WI38 (cell line): ENCODE data around the gene VPS54.
A peak's percentile ranks its signal among the peaks of the same experiment; 100 is the strongest.

Experiments
- H3K4me3 ChIP-seq: 2 replicates; pipeline ENCODE4 v1.5.1; 2011; ENCODE audit warnings: low read depth, mild to moderate bottlenecking, control low read depth, low read length
- TF ChIP-seq, protein P1 (sequence below): IDR thresholded peaks from 2 replicates; pipeline ENCODE4 v1.5.1; 2012; ENCODE audit warnings: low read depth, mild to moderate bottlenecking, control low read depth, low read length

VPS54 gene

DNA sequence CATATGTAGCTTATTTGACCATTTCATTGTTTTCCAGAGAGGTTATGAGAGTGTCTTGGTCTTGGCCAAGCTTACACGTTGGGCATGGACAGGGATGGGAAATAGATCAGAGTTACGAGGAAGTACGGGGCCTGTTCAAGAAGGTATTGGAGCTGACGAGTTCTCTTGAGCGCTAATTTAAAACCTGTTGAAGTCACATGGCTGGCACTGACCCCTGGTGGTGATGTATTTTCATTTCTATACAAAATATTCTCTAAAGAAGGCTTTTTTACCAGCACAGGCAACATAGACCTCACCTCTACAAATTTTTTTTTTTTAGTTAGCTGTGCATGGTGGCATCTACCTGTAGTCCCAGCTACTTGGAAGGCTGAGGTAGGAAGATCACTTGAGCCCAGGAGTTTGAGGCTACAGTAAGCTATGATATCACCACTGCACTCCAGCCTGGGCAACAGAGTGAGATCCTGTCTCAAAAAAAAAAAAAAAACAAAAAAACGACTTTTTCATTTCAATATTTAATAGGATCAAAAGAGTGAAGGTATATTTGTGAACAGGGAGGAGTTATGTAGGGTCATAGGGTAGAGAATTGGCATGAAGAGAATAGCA is 157.9 kb downstream of the VPS54 start:
- TF ChIP-seq, protein P1, sequence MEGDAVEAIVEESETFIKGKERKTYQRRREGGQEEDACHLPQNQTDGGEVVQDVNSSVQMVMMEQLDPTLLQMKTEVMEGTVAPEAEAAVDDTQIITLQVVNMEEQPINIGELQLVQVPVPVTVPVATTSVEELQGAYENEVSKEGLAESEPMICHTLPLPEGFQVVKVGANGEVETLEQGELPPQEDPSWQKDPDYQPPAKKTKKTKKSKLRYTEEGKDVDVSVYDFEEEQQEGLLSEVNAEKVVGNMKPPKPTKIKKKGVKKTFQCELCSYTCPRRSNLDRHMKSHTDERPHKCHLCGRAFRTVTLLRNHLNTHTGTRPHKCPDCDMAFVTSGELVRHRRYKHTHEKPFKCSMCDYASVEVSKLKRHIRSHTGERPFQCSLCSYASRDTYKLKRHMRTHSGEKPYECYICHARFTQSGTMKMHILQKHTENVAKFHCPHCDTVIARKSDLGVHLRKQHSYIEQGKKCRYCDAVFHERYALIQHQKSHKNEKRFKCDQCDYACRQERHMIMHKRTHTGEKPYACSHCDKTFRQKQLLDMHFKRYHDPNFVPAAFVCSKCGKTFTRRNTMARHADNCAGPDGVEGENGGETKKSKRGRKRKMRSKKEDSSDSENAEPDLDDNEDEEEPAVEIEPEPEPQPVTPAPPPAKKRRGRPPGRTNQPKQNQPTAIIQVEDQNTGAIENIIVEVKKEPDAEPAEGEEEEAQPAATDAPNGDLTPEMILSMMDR = peak; percentile 36; the same call in 1 of the 2 replicates
- H3K4me3 ChIP-seq = no peak overlapping the region

DNA sequence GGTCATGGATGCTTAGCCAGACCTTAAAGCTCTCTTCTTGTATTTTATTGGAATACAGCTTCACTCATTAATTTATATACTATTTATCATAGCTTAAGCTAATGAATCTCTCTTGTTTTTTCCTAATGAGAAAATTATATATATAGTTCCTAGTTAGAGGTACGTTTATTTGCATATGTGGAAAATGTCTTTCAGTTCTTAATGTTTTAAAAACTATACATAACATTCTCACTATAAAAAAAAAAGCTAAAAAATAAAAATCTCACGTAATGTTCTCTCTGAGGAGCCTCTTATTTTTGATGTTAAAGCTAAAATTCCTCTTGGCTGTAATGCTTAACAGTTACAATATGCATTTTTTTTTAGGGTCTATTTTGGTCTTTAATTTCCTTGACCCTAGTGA is 160.9 kb downstream of the VPS54 start:
- H3K4me3 ChIP-seq = no peak overlapping the region
- TF ChIP-seq, protein P1 = no peak

DNA sequence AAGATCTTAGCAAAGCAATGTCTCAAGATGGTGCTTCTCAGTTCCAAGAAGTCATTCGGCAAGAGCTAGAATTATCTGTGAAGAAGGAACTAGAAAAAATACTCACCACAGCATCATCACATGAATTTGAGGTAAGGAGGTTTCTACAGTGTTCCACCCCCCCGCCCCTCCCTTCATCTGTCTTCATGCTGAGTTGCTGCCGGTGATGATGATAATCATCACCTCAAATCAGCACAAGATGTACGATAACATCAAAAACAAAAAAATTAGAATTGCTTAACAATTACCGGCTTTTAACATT is 163.0 kb downstream of the VPS54 start:
- TF ChIP-seq, protein P1 = no peak
- H3K4me3 ChIP-seq = no peak overlapping the region

DNA sequence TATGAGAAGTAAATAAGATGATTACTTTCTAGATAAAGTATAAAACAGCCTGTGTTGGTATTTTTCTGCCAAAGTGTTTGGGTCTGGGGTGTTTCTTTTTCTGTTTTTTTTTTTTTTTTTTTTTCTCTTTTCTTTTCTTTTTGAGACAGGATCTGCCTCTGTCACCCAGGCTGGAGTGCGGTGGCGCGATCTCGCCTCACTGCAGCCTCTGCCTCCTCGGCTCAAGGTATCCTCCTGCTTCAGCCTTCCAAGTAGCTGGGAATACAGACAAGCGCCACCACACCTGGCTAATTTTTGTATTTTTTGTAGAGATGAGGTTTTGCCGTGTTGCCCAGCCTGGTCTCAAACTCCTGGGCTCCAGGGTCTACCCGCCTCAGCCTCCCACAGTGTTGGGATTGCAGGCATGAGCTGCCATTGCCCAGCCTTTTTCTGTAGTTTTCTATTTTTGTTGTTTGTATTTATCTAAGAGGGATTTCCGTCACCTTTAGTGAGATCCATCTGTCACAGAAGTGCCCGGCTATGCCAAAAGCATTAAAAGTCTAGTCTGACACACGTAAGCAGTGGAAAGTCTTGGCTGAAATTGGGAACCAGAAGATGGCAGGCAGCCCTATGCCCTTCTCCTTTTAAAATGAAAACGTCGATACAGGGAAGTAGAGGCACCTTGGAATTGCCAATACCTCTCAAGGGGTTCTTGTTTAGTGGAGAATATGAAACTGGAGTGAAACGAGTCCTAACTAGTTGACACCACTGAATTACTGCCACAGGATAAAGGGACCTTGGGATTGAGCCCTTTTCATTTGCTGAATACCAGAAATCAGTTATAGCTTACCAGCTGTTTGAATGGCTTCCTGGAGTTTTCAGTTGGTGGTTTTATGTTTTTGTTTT is 163.6 kb downstream of the VPS54 start:
- H3K4me3 ChIP-seq = no peak overlapping the region

DNA sequence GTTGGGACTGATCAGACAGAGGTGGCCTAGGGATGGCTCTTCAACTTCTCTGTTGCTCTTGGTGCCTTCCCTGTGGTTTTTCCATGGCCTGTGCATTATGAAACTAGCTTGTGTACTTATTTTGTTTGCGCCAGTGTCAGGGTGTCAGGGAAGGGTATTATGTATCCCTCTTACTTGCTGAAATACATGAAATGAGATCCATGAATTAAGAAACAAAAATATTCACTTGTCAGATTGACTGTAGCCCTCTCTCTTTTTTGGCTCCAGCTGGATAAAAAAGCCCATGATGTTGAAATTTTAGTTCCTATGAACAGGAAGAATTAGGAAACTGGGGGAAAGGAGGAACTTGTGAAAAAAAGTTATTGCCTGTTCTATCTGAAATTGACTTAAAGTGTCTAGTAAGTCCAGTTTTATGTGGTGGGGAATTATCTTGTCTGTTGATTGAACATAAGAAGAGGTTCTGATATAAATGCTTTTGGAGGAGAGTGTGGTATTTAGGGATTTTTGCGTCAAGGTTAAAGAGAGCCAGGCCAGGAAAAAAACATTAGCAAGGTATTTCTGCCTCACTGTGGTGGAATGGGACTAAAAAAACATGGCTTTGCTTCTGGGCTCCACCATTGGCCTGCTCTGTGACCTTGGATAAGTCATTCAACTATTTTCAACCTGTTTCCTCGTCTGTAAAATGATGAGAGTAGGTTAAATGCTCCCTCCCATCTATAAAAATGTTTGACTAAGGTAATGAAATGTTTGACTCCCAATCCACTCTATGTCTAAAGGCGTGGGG is 165.5 kb downstream of the VPS54 start:
- H3K4me3 ChIP-seq = no peak overlapping the region
- TF ChIP-seq, protein P1 = no peak

More for the DNA sequence above, 163.6 kb downstream of the VPS54 start:
- TF ChIP-seq, protein P1 = no peak

DNA sequence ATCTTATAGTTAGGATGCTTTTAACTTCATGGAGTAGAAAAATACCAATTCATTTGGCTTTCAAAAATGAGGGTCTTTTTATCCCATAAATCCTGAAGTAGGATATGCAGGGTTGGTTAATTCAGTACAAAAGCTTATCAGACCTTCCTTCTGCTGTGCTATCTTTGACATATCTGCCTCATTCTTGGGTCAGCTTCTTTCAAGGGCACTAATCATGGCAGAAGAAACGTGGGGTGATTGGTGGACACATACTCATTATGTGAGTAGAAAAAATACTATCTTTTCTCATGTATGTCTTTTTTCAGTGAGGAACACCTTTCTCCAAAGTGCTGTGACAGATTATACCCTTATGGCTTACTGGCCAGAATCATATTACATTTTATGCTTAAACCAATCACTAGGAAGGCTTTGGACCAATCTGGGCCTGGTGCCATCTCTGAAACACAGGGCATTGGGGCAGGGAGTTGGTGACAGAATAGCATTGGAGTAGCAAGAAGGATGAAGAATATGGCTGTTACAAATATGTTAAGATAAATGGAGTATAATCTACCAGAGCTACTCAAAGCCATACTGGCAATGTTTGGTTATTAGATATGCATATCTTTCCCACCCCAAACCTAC is 167.4 kb downstream of the VPS54 start:
- TF ChIP-seq, protein P1 = no peak
- H3K4me3 ChIP-seq = no peak overlapping the region
